Myocyte (in vitro differentiated cells): Measurements from ENCODE around the gene SHLD1. TPM values are rescaled to one million over a fixed set of nuclear protein-coding genes. Genes with fewer than 3 reads are reported as not detected.
"Not testable (repeated sequence)": the region's sequence is repeated elsewhere in the genome, so short reads cannot be mapped to it uniquely, and the experiment has no call there.

ENCODE experiments used
- DNase-seq: peaks from one replicate; pipeline ENCODE4 v3.0.0-alpha.2; 2012; ENCODE audit warnings: low read depth
- total RNA-seq: library from RNA; depleted of rRNA; stranded (reverse); fragments of >200 nt; gene quantifications from 2 replicates; pipeline ENCODE4 v1.2.3, GENCODE V29; 2014

The SHLD1 gene
- total RNA-seq, 1 donor from 2014 or later = 4.5 TPM

GRCh38 chr20:5735845-5736510, 14.2 kb upstream of the SHLD1 start:
- DNase-seq = peak; percentile 86

- DNase-seq = no peak
Measured at GRCh38 chr20:5737619-5737953, 12.6 kb upstream of the SHLD1 start.

GRCh38 chr20:5737966-5738365, 12.2 kb upstream of the SHLD1 start:
- no peak for DNase-seq

GRCh38 chr20:5740643-5741042, 9.6 kb upstream of the SHLD1 start:
- not testable (repeated sequence) for DNase-seq

DNA sequence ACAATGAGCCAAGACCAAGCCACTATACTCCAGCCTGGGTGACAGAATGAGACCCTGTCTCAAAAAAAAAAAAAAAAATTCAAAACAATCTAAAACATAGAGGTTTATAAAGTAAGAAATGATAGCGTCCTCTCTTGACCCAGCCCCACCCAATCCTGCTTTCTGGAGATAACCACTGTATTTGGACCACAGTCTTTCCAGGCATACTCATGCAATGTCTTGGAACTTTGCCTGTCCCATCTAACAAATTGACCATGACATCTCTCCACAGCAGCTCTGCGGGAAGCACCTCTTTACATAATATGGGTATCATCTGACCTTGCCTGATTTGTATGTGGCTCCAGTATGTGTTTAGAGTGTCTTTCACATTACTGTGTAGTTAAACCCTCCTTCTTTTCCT, 9.1 kb upstream of the SHLD1 start:
- DNase-seq = peak; percentile 69

- DNase-seq = no peak
Measured at GRCh38 chr20:5742041-5742440, 8.2 kb upstream of the SHLD1 start.

GRCh38 chr20:5745416-5746030, 4.7 kb upstream of the SHLD1 start:
- no peak for DNase-seq

- no peak for DNase-seq
Measured at GRCh38 chr20:5746064-5746463, 4.1 kb upstream of the SHLD1 start.

DNA sequence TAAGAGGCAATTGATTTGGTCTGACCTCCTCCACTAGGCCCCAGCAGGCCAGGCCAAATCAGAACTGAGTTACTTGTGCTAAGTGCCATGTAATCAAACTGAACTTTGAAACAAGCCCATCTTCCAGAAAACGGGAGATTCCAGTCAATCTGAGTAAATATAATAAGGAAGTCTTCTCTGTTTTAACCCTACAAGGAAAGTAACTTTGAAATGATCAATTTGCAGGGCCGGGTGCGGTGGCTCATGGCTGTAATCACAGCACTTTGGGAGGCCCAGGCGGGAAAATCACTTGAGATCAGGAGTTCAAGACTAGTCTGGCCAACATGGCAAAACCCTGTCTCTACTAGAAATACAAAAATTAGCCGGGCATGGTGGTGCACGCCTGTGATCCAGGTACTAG, 2.0 kb upstream of the SHLD1 start:
- no peak for DNase-seq

DNA sequence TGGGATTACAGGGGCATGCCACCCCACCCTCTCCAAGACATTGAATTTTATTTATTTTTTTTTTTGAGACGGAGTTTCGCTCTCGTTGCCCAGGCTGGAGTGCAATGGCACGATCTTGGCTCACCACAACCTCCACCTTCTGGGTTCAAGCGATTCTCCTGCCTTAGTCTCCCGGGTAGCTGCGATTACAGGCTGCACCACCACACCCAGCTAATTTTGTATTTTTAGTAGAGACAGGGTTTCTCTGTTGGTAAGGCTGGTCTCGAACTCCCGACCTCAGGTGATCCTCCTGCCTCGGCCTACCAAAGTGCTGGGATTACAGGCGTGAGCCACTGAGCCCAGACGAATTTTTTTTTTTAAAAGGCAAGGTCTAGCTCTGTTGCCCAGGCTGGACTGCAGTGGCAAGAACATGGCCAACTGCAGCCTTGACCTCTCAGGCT, 669 bp upstream of the SHLD1 start:
- DNase-seq = not testable (repeated sequence)

GRCh38 chr20:5751856-5752255, 1.7 kb downstream of the SHLD1 start:
- DNase-seq = no peak

- DNase-seq = no peak
Measured at GRCh38 chr20:5753814-5754213, 3.6 kb downstream of the SHLD1 start.

DNA sequence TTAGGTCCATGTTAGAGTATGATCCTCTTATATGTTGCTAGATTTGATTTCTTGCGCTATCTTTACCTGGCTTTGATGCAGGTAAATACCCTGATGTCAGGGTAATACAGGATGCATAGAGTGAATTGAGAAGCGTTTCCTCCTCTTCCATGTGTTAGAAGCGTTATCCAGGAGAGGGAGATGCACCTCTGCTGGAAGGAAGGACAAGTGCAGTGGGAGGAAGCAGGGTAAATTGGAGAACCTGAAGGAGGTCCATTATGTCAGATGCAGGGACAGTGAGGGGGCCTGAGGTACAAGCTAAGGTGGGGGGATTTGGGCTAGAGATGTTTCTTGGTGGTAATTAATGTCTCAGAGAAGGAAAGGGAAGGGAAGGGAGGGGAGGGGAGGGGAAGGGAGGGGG, 7.7 kb downstream of the SHLD1 start:
- no peak for DNase-seq

- DNase-seq = no peak
Measured at GRCh38 chr20:5766085-5766764, 16.0 kb downstream of the SHLD1 start.

- DNase-seq = peak; percentile 96
Measured at GRCh38 chr20:5767493-5768098, 17.4 kb downstream of the SHLD1 start.

DNA sequence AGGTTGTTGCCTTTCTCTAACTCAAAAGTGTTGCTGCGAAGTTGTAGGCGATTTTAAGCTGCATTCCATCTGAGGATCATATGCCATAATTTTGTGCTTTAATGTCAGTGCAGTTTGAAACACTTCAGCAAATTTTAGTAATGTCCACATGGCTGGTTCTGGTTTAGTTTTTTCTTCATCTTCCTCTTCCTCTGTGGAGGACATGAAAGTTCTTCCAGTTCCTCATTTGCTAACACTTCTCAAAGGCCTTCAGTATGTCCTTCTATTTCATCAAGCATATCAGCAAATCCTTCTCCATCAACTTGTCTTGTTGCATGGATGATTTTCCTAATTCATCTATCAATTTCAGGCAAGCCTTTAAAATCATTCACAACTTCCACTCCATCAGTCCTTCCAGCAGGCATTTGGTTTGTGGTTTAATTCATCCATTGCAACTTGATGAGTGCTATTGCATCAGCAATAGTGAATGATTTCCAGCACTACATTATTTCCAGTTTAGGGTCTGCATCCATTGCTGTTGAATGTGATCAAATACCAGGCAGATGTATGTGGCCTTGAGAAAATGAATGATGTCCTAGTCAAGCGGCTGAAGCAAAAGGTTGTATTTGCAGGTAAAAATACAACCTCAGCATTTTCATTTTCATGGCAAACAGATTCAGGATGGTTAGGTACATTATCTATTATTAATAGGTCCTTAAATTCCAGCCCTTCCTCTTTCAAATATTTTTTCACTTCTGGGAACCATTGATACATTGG, 20.2 kb downstream of the SHLD1 start:
- DNase-seq = no peak

GRCh38 chr20:5770987-5771318, 20.8 kb downstream of the SHLD1 start:
- no peak for DNase-seq

- DNase-seq = no peak
Measured at GRCh38 chr20:5772704-5773103, 22.5 kb downstream of the SHLD1 start.

- no peak for DNase-seq
Measured at GRCh38 chr20:5773589-5773988, 23.4 kb downstream of the SHLD1 start.

DNA sequence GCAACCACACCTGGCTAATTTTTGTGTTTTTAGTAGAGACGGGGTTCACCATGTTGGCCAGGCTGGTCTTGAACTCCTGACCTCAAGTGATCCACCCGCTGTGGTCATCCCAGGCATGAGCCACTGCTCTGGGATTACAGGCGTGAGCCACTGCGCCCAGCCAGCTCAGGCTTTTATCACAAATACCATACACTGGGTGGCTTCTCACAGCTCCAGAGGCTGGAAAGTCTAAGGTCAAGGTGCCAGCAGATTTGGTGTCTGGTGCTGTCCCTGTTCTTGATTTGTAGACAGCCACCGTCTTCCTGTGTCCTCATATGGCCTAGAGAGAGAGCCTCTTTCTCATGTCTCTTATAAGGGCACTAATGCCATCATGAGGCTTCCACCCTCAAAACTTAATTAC, 25.9 kb downstream of the SHLD1 start:
- no peak for DNase-seq

GRCh38 chr20:5779071-5779900, 29.1 kb downstream of the SHLD1 start:
- DNase-seq = peak; percentile 26
